ENCODE results near the gene RNF135.

Gene RNF135

GRCh38 chr17:30982855-30983254 lies 12.0 kb downstream of the RNF135 start:
- Histone ChIP-seq H3K36me3 (ENCODE audit: control insufficient read depth in 1 of 2, insufficient read depth in 2 of 2, low read length in 2 of 2) (peaks cover 16 to 29% of the 10 kb centered on the region in 2 donors), H3K9me3 (ENCODE audit: control insufficient read depth in 1 of 2, low read length in 2 of 2) (no peaks in the 10 kb centered on the region), H3K27ac (ENCODE audit: low read length) (no peak overlapping the region), H3K4me1 (ENCODE audit: control insufficient read depth in 1 of 2, insufficient read depth in 2 of 2, low read length in 2 of 2) (no peaks in the 10 kb centered on the region), H3K4me3 (ENCODE audit: low read depth in 1 of 2, low read length in 2 of 2) (no peak overlapping the region), H3K27me3 (ENCODE audit: low read depth, low read length) (no peaks in the 10 kb centered on the region)

- Histone ChIP-seq H3K4me3 (ENCODE audit: low read depth in 1 of 2, low read length in 2 of 2) (no peak overlapping the region), H3K4me1 (ENCODE audit: control insufficient read depth in 1 of 2, insufficient read depth in 2 of 2, low read length in 2 of 2) (no peaks in the 10 kb centered on the region), H3K27ac (ENCODE audit: low read length) (no peak overlapping the region), H3K9me3 (ENCODE audit: control insufficient read depth in 1 of 2, low read length in 2 of 2) (no peaks in the 10 kb centered on the region), H3K36me3 (ENCODE audit: control insufficient read depth in 1 of 2, insufficient read depth in 2 of 2, low read length in 2 of 2) (peaks cover 5 to 34% of the 10 kb centered on the region in 2 donors), H3K27me3 (ENCODE audit: low read depth, low read length) (no peaks in the 10 kb centered on the region)
Measured at GRCh38 chr17:30990458-30990857, 19.6 kb downstream of the RNF135 start.

- H3K27me3 ChIP-seq (ENCODE audit: low read depth, low read length), result no peaks in the 10 kb centered on the region
- no peaks in the 10 kb centered on the region for H3K4me1 ChIP-seq (ENCODE audit: control insufficient read depth in 1 of 2, insufficient read depth in 2 of 2, low read length in 2 of 2)
- no peak overlapping the region for H3K27ac ChIP-seq (ENCODE audit: low read length)
- H3K4me3 ChIP-seq (ENCODE audit: low read depth in 1 of 2, low read length in 2 of 2), result no peak overlapping the region
- no peaks in the 10 kb centered on the region for H3K9me3 ChIP-seq (ENCODE audit: control insufficient read depth in 1 of 2, low read length in 2 of 2)
- H3K36me3 ChIP-seq (ENCODE audit: control insufficient read depth in 1 of 2, insufficient read depth in 2 of 2, low read length in 2 of 2), result peaks cover 12 to 31% of the 10 kb centered on the region in 2 donors
Measured at GRCh38 chr17:30992551-30992950, 21.7 kb downstream of the RNF135 start.

GRCh38 chr17:30995347-30995746 lies 24.5 kb downstream of the RNF135 start:
- Histone ChIP-seq H3K27ac (ENCODE audit: low read length) (no peak overlapping the region), H3K9me3 (ENCODE audit: control insufficient read depth in 1 of 2, low read length in 2 of 2) (no peaks in the 10 kb centered on the region), H3K4me3 (ENCODE audit: low read depth in 1 of 2, low read length in 2 of 2) (no peak overlapping the region), H3K27me3 (ENCODE audit: low read depth, low read length) (no peaks in the 10 kb centered on the region), H3K36me3 (ENCODE audit: control insufficient read depth in 1 of 2, insufficient read depth in 2 of 2, low read length in 2 of 2) (peaks cover 36 to 53% of the 10 kb centered on the region in 2 donors), H3K4me1 (ENCODE audit: control insufficient read depth in 1 of 2, insufficient read depth in 2 of 2, low read length in 2 of 2) (no peaks in the 10 kb centered on the region)

GRCh38 chr17:30996486-30996885 lies 25.6 kb downstream of the RNF135 start:
- H3K27me3 ChIP-seq (ENCODE audit: low read depth, low read length), result no peaks in the 10 kb centered on the region
- no peak overlapping the region for H3K4me3 ChIP-seq (ENCODE audit: low read depth in 1 of 2, low read length in 2 of 2)
- H3K27ac ChIP-seq (ENCODE audit: low read length), result no peak overlapping the region
- H3K4me1 ChIP-seq (ENCODE audit: control insufficient read depth in 1 of 2, insufficient read depth in 2 of 2, low read length in 2 of 2), result no peaks in the 10 kb centered on the region
- peaks cover 36 to 50% of the 10 kb centered on the region in 2 donors for H3K36me3 ChIP-seq (ENCODE audit: control insufficient read depth in 1 of 2, insufficient read depth in 2 of 2, low read length in 2 of 2)
- H3K9me3 ChIP-seq (ENCODE audit: control insufficient read depth in 1 of 2, low read length in 2 of 2), result no peaks in the 10 kb centered on the region

GRCh38 chr17:30997270-30997669 lies 26.4 kb downstream of the RNF135 start:
- H3K4me1 ChIP-seq (ENCODE audit: control insufficient read depth in 1 of 2, insufficient read depth in 2 of 2, low read length in 2 of 2), result no peaks in the 10 kb centered on the region
- H3K9me3 ChIP-seq (ENCODE audit: control insufficient read depth in 1 of 2, low read length in 2 of 2), result no peaks in the 10 kb centered on the region
- H3K27ac ChIP-seq (ENCODE audit: low read length), result no peak overlapping the region
- H3K36me3 ChIP-seq (ENCODE audit: control insufficient read depth in 1 of 2, insufficient read depth in 2 of 2, low read length in 2 of 2), result peaks cover 36 to 50% of the 10 kb centered on the region in 2 donors
- H3K4me3 ChIP-seq (ENCODE audit: low read depth in 1 of 2, low read length in 2 of 2), result no peak overlapping the region
- no peaks in the 10 kb centered on the region for H3K27me3 ChIP-seq (ENCODE audit: low read depth, low read length)

GRCh38 chr17:30997842-30998241 lies 27.0 kb downstream of the RNF135 start:
- Histone ChIP-seq H3K9me3 (ENCODE audit: control insufficient read depth in 1 of 2, low read length in 2 of 2) (no peaks in the 10 kb centered on the region), H3K27ac (ENCODE audit: low read length) (no peak overlapping the region), H3K27me3 (ENCODE audit: low read depth, low read length) (no peaks in the 10 kb centered on the region), H3K4me1 (ENCODE audit: control insufficient read depth in 1 of 2, insufficient read depth in 2 of 2, low read length in 2 of 2) (no peaks in the 10 kb centered on the region), H3K4me3 (ENCODE audit: low read depth in 1 of 2, low read length in 2 of 2) (no peak overlapping the region), H3K36me3 (ENCODE audit: control insufficient read depth in 1 of 2, insufficient read depth in 2 of 2, low read length in 2 of 2) (peaks cover 36 to 50% of the 10 kb centered on the region in 2 donors)

- Histone ChIP-seq H3K27ac (ENCODE audit: low read length) (no peak overlapping the region), H3K9me3 (ENCODE audit: control insufficient read depth in 1 of 2, low read length in 2 of 2) (no peaks in the 10 kb centered on the region), H3K4me3 (ENCODE audit: low read depth in 1 of 2, low read length in 2 of 2) (no peak overlapping the region), H3K36me3 (ENCODE audit: control insufficient read depth in 1 of 2, insufficient read depth in 2 of 2, low read length in 2 of 2) (peaks cover 29 to 39% of the 10 kb centered on the region in 2 donors), H3K27me3 (ENCODE audit: low read depth, low read length) (no peaks in the 10 kb centered on the region), H3K4me1 (ENCODE audit: control insufficient read depth in 1 of 2, insufficient read depth in 2 of 2, low read length in 2 of 2) (no peaks in the 10 kb centered on the region)
Measured at GRCh38 chr17:31002047-31002446, 31.2 kb downstream of the RNF135 start.

- Histone ChIP-seq H3K9me3 (ENCODE audit: control insufficient read depth in 1 of 2, low read length in 2 of 2) (no peaks in the 10 kb centered on the region), H3K27ac (ENCODE audit: low read length) (no peak overlapping the region), H3K4me3 (ENCODE audit: low read depth in 1 of 2, low read length in 2 of 2) (no peak overlapping the region), H3K36me3 (ENCODE audit: control insufficient read depth in 1 of 2, insufficient read depth in 2 of 2, low read length in 2 of 2) (peaks cover 18 to 27% of the 10 kb centered on the region in 2 donors), H3K4me1 (ENCODE audit: control insufficient read depth in 1 of 2, insufficient read depth in 2 of 2, low read length in 2 of 2) (peaks cover 0 to 5% of the 10 kb centered on the region in 2 donors), H3K27me3 (ENCODE audit: low read depth, low read length) (no peaks in the 10 kb centered on the region)
Measured at GRCh38 chr17:31003225-31003866, 32.5 kb downstream of the RNF135 start.

- Histone ChIP-seq H3K4me1 (ENCODE audit: control insufficient read depth in 1 of 2, insufficient read depth in 2 of 2, low read length in 2 of 2) (peaks cover 0 to 5% of the 10 kb centered on the region in 2 donors), H3K36me3 (ENCODE audit: control insufficient read depth in 1 of 2, insufficient read depth in 2 of 2, low read length in 2 of 2) (peaks cover 10 to 19% of the 10 kb centered on the region in 2 donors), H3K4me3 (ENCODE audit: low read depth in 1 of 2, low read length in 2 of 2) (no peak overlapping the region), H3K27me3 (ENCODE audit: low read depth, low read length) (no peaks in the 10 kb centered on the region), H3K27ac (ENCODE audit: low read length) (no peak overlapping the region), H3K9me3 (ENCODE audit: control insufficient read depth in 1 of 2, low read length in 2 of 2) (no peaks in the 10 kb centered on the region)
Measured at GRCh38 chr17:31004160-31004559, 33.3 kb downstream of the RNF135 start.

- Histone ChIP-seq H3K4me3 (ENCODE audit: low read depth in 1 of 2, low read length in 2 of 2) (peak overlapping the region; percentile 67 to 78), H3K36me3 (ENCODE audit: control insufficient read depth in 1 of 2, insufficient read depth in 2 of 2, low read length in 2 of 2) (peaks cover 0 to 5% of the 10 kb centered on the region in 2 donors), H3K9me3 (ENCODE audit: control insufficient read depth in 1 of 2, low read length in 2 of 2) (no peaks in the 10 kb centered on the region), H3K27me3 (ENCODE audit: low read depth, low read length) (no peaks in the 10 kb centered on the region), H3K4me1 (ENCODE audit: control insufficient read depth in 1 of 2, insufficient read depth in 2 of 2, low read length in 2 of 2) (peaks cover 0 to 5% of the 10 kb centered on the region in 2 donors), H3K27ac (ENCODE audit: low read length) (peak overlapping the region; percentile 69)
Measured at GRCh38 chr17:31007695-31008373, 37.0 kb downstream of the RNF135 start.

All from muscle layer of duodenum (tissue), 2 donors.